HCT116 (cell line): Measurements from ENCODE around the gene PCDHGB2.

Experiments used
- CEBPB ChIP-seq: IDR thresholded peaks from 2 replicates; pipeline ENCODE4 v1.6.1; 2012; ENCODE audit warnings: low read depth
- EZH2phosphoT487 ChIP-seq: fragments of 200-600 bp; IDR thresholded peaks from 2 replicates; pipeline ENCODE4 v1.6.1; 2018; ENCODE audit warnings: antibody characterized with exemption, borderline replicate concordance
- JUND ChIP-seq: IDR thresholded peaks from 2 replicates; pipeline ENCODE4 v1.6.1; 2012
- POLR2A ChIP-seq: IDR thresholded peaks from 2 replicates; pipeline ENCODE4 v1.7.0; 2011; ENCODE audit warnings: borderline replicate concordance; ENCODE audit not compliant: insufficient read depth, insufficient read length; ENCODE audit errors: extremely low read depth
- POLR2AphosphoS5 ChIP-seq: IDR thresholded peaks from 2 replicates; pipeline ENCODE4 v1.6.1; 2011; ENCODE audit warnings: mild to moderate bottlenecking, low read depth, low read length, moderate library complexity
- RAD21 ChIP-seq: IDR thresholded peaks from 2 replicates; pipeline ENCODE4 v1.6.1; 2012; ENCODE audit warnings: low read depth, mild to moderate bottlenecking
- REST ChIP-seq: IDR thresholded peaks from 2 replicates; pipeline ENCODE4 v1.6.1; 2012; ENCODE audit warnings: low read depth
- SP1 ChIP-seq: IDR thresholded peaks from 2 replicates; pipeline ENCODE4 v1.6.1; 2012; ENCODE audit warnings: low read depth
- SRF ChIP-seq: IDR thresholded peaks from 2 replicates; pipeline ENCODE4 v1.6.1; 2012; ENCODE audit warnings: low read depth
- TCF7L2 ChIP-seq: IDR thresholded peaks from 2 replicates; pipeline ENCODE4 v1.7.0; 2011; ENCODE audit warnings: borderline replicate concordance, inconsistent platforms; ENCODE audit not compliant: insufficient read depth, insufficient read length; ENCODE audit errors: extremely low read depth
- YY1 ChIP-seq: IDR thresholded peaks from 2 replicates; pipeline ENCODE4 v1.6.1; 2011; ENCODE audit warnings: low read length, low read depth, moderate library complexity, mild to moderate bottlenecking; ENCODE audit not compliant: insufficient replicate concordance; ENCODE audit errors: extremely low read depth
- ZNF274 ChIP-seq: fragments of 200-500 bp; sonication (Bioruptor generic); IDR thresholded peaks from 2 replicates; pipeline ENCODE4 v1.6.1; 2014; ENCODE audit warnings: mild to moderate bottlenecking, low read depth, low read length, inconsistent platforms
- TF ChIP-seq, protein P1 (sequence below), 3 experiments: fragments of 200-600 bp in 1 of 3; sonication (generic) in 1 of 3; IDR thresholded peaks in 2 of 3; conservative IDR thresholded peaks in 1 of 3; 2 replicates each; pipeline ENCODE4 v1.5.1; 2012 to 2017; ENCODE audit warnings: low read depth in 2 of 3, low read length in 2 of 3, antibody characterized with exemption in 1 of 3, borderline replicate concordance in 1 of 3, control low read depth in 1 of 3, mild to moderate bottlenecking in 1 of 3, mixed read lengths in 1 of 3, mixed run types in 1 of 3, moderate library complexity in 1 of 3; ENCODE audit not compliant: insufficient read depth in 1 of 3

- no peak for TF ChIP-seq POLR2AphosphoS5
- TF ChIP-seq POLR2A: no peak
- no peak for TF ChIP-seq JUND
- TF ChIP-seq, protein P1, sequence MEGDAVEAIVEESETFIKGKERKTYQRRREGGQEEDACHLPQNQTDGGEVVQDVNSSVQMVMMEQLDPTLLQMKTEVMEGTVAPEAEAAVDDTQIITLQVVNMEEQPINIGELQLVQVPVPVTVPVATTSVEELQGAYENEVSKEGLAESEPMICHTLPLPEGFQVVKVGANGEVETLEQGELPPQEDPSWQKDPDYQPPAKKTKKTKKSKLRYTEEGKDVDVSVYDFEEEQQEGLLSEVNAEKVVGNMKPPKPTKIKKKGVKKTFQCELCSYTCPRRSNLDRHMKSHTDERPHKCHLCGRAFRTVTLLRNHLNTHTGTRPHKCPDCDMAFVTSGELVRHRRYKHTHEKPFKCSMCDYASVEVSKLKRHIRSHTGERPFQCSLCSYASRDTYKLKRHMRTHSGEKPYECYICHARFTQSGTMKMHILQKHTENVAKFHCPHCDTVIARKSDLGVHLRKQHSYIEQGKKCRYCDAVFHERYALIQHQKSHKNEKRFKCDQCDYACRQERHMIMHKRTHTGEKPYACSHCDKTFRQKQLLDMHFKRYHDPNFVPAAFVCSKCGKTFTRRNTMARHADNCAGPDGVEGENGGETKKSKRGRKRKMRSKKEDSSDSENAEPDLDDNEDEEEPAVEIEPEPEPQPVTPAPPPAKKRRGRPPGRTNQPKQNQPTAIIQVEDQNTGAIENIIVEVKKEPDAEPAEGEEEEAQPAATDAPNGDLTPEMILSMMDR (IDR thresholded peaks at IDR 0.05 in 2 of 3, conservative IDR thresholded peaks at IDR 0.05 in 1 of 3; ENCODE audit: borderline replicate concordance in 1 of 3, insufficient read depth in 1 of 3, low read depth in 2 of 3, low read length in 2 of 3): no peak
- TF ChIP-seq REST: no peak
- no peak for TF ChIP-seq ZNF274
- TF ChIP-seq YY1: no peak
- TF ChIP-seq EZH2phosphoT487: no peak
- TF ChIP-seq SRF: no peak
- TF ChIP-seq SP1: no peak
- TF ChIP-seq RAD21: no peak
- TF ChIP-seq CEBPB: no peak
- TF ChIP-seq TCF7L2: no peak
Measured at GRCh38 chr5:141399555-141400258, 39.9 kb downstream of the PCDHGB2 start.
